HUES48 (cell line): Measurements from ENCODE around the gene DACH2.

Source experiments
- H3K27ac ChIP-seq: one replicate; pipeline ENCODE4 v1.7.0; 2013; ENCODE audit warnings: low read depth, low read length, inconsistent platforms
- H3K27me3 ChIP-seq: 2 replicates; pipeline ENCODE4 v1.6.1; 2013; ENCODE audit warnings: mild to moderate bottlenecking, low read length; ENCODE audit not compliant: control insufficient read depth, insufficient read depth
- H3K36me3 ChIP-seq: 2 replicates; pipeline ENCODE4 v1.6.1; 2013; ENCODE audit warnings: low read length; ENCODE audit not compliant: control insufficient read depth, insufficient read depth
- H3K4me1 ChIP-seq: 2 replicates; pipeline ENCODE4 v1.6.1; 2013; ENCODE audit warnings: mild to moderate bottlenecking, low read length; ENCODE audit not compliant: control insufficient read depth, insufficient read depth
- H3K4me3 ChIP-seq: 2 replicates; pipeline ENCODE4 v1.5.1; 2013; ENCODE audit warnings: mild to moderate bottlenecking, low read depth, low read length
- H3K9ac ChIP-seq: 2 replicates; pipeline ENCODE4 v1.6.1; 2013; ENCODE audit warnings: mild to moderate bottlenecking, low read depth, low read length, moderate library complexity
- H3K9me3 ChIP-seq: 2 replicates; pipeline ENCODE4 v1.6.1; 2013; ENCODE audit warnings: low read length; ENCODE audit not compliant: control insufficient read depth, insufficient read depth

DACH2 gene

DNA sequence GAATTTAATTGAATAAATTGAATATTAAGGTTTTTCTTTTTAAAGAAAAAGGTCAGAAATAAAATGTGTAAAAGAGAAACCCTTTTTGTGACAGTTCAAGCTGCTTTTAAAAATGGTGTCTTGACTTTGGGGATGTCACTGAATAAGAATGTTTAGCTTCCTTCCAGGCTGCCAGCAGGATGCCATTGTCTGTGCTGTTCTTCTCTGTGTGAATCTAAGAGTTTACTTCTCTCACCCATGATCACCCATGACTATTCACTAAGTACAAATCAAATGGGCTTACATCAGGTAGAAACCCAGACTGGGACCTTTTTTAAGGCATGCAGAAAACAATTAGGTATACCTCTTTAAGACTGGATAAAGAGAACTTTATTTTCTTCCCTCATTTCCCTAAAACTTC lies 115.3 kb downstream of the DACH2 start:
- peaks cover 24% of the 10 kb centered on the region for H3K4me1 ChIP-seq
- no peaks in the 10 kb centered on the region for H3K9me3 ChIP-seq

DNA sequence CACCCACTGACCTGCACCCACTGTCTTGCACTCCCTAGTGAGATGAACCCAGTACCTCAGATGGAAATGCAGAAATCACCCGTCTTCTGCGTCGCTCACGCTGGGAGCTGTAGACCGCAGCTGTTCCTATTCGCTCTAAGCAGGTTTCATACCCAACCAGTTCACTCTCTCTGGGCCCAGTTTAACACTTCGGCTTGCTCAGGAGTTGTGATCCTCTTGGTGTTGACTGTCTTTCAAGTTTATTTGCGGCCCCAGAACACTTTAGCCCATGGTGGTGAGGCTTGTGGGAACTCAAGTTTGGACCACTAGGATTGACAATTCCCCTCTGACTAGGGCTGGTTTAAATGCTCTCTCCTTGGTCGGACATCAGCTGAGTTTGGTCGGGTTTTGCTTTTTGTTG lies 147.0 kb downstream of the DACH2 start:
- H3K9me3 ChIP-seq = peaks cover 2% of the 10 kb centered on the region; the same call in 1 of the 2 replicates
- no peaks in the 10 kb centered on the region for H3K27me3 ChIP-seq
- H3K36me3 ChIP-seq = no peaks in the 10 kb centered on the region
- H3K4me3 ChIP-seq = no peak overlapping the region; the same call in 1 of the 2 replicates
- 0 out of 2 replicates have a peak overlapping the region, but pooled peaks have one; percentile 35 for H3K9ac ChIP-seq
- no peak overlapping the region for H3K27ac ChIP-seq
- H3K4me1 ChIP-seq = peaks cover 4% of the 10 kb centered on the region; the same call in 1 of the 2 replicates

More for the DNA sequence above, 115.3 kb downstream of the DACH2 start:
- Histone ChIP-seq H3K9ac (no peak overlapping the region), H3K36me3 (no peaks in the 10 kb centered on the region), H3K27ac (peak overlapping the region; percentile 73), H3K4me3 (no peak overlapping the region), H3K27me3 (no peaks in the 10 kb centered on the region)

DNA sequence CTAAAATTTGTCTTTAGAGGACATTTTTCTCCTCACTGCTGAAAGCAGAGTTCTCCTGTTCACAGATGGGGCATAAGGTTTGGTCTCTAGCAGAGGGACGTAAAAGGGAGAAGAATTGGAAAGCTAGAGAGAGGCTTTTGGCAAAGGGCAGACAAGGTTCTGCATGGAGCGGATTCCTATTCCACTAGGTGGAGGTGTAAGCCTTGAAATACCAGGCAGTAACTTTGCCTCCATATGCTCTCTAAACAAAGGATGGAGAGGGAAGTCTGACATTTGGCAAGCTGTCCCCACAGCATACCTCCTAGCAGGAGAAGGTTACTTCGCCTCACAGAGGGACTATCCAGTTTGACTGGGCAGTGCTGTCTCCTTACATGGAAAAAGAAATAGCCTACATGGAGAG lies 174.7 kb downstream of the DACH2 start:
- Histone ChIP-seq H3K36me3 (no peaks in the 10 kb centered on the region), H3K27ac (no peak overlapping the region), H3K9me3 (peaks cover 52% of the 10 kb centered on the region), H3K4me3 (no peak overlapping the region), H3K4me1 (no peaks in the 10 kb centered on the region), H3K9ac (no peak overlapping the region), H3K27me3 (no peaks in the 10 kb centered on the region)

DNA sequence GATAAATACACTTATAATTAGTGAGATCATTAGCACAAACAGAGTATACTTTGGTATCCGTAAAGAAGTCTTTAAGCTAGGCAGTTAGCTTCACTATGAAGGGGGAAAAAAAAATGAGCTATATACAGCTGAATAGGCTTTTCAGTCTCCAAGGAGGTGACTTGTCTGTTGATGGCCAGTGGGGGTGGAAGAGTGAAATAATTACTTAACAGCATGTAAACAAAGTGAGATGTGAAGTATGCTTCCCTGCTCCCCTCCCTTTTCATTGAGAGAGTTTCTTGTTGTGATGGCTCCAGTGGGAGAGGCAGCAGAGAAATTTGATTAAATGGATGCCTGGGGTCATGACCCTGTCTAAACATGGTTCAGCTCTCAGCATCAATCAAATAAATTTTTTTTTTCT lies 180.9 kb downstream of the DACH2 start:
- Histone ChIP-seq H3K9me3 (peaks cover 8% of the 10 kb centered on the region), H3K27me3 (no peaks in the 10 kb centered on the region), H3K4me1 (no peaks in the 10 kb centered on the region), H3K36me3 (no peaks in the 10 kb centered on the region), H3K4me3 (no peak overlapping the region), H3K9ac (no peak overlapping the region), H3K27ac (no peak overlapping the region)

DNA sequence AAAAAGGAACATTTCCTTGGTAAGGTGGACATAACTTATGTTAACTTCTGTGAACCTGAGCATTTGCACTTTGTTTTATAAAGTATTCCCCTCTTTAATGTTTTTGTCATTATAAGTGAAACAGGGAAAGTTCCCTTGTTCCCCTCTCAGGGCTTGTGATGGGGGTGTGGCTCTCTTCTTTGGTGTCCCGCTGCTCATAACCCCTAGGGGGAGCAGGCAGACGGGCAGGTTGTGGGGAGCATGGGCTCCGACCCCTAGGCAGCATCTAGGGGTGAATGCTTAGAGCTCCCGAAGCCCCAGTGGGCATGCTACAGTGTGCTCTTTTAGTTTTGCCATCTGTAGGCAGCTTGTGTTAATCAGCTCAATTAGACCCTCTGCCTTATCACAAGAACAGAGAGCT lies 200.4 kb downstream of the DACH2 start:
- H3K27me3 ChIP-seq = no peaks in the 10 kb centered on the region

DNA sequence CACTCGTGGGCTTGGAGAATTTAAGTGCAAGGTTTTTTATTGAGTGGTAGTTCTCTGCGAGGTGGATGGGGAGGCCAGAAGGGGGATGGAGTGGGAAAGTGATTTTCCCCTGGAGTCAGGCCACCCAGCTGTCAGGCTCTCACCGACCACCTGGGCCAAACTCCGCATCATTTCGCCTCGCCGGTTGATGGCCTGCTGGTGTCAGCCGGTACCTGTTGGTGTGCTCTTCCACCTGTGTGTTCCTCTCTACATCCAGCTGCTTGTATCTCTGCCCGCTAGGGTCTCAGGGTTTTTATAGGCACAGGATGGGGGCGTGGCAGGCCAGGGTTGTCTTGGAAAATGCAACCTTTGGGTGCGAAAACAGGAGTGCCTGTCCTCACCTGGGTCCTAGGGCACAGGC lies 200.9 kb downstream of the DACH2 start:
- Histone ChIP-seq H3K9me3 (no peaks in the 10 kb centered on the region), H3K27me3 (no peaks in the 10 kb centered on the region), H3K9ac (no peak overlapping the region)

More for the DNA sequence above, 200.4 kb downstream of the DACH2 start:
- H3K4me1 ChIP-seq = no peaks in the 10 kb centered on the region
- H3K27ac ChIP-seq = no peak overlapping the region
- H3K9me3 ChIP-seq = no peaks in the 10 kb centered on the region
- no peak overlapping the region for H3K9ac ChIP-seq
- H3K36me3 ChIP-seq = no peaks in the 10 kb centered on the region
- no peak overlapping the region for H3K4me3 ChIP-seq

DNA sequence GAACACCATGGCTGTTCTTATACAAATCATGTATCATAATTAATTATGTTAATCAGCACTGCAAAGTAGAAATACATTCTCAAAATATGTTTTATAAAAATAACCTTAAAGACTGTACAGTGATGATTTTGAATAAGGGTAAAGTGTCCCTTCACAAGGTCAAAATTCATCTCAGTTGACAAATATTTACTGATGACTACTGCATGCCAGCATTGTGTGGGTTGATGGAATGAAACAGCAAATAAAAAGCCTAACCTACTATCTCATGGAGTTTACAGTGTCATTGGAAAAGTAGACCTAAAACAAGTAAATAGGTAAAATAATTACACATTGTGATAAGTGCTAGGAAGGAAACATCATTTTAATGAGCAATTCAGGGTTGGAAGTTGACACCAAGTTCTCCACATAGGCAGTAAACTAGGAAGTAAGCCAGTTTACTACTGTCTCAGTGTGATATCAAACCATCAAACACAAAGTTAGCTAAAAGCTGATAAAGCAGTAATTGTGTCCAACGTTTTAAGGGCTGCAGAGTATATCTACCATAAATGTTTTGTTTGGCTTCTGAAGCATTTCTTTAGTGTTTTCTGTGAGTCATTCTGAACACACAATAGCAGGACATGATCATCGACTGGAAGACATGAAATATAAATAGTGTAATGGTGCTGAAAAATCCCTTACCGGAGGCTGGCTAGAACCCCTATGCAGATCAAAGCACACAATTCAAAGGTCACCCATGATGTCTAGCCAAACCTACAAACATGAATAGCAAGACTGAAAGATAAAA lies 221.8 kb downstream of the DACH2 start:
- no peaks in the 10 kb centered on the region for H3K36me3 ChIP-seq
- no peaks in the 10 kb centered on the region for H3K9me3 ChIP-seq
- no peaks in the 10 kb centered on the region for H3K4me1 ChIP-seq
- H3K27me3 ChIP-seq = no peaks in the 10 kb centered on the region; the same call in 1 of the 2 replicates
- no peak overlapping the region for H3K4me3 ChIP-seq
- H3K9ac ChIP-seq = no peak overlapping the region
- H3K27ac ChIP-seq = no peak overlapping the region

More for the DNA sequence above, 200.9 kb downstream of the DACH2 start:
- Histone ChIP-seq H3K4me1 (no peaks in the 10 kb centered on the region), H3K27ac (no peak overlapping the region), H3K36me3 (no peaks in the 10 kb centered on the region), H3K4me3 (no peak overlapping the region)

DNA sequence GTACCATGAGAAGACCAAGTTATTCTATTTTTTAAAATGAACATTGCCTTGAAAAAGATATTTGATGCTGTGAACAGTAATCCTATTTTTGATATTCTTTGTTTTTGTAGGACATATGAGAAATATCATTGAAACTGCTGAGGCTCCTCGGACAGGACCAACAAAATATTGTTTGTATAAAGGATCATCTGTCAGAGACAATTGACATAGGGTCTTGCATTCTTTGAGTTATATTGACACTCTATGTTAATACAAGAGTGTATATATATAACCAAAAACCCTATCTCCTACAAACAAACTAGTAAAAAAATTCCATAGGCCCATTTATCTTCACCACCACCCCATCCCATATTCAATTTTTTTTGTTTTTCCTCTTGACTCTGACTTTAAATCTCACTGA lies 222.7 kb downstream of the DACH2 start:
- no peak overlapping the region for H3K4me3 ChIP-seq
- H3K27me3 ChIP-seq = no peaks in the 10 kb centered on the region; the same call in 1 of the 2 replicates
- no peaks in the 10 kb centered on the region for H3K9me3 ChIP-seq
- H3K4me1 ChIP-seq = no peaks in the 10 kb centered on the region
- no peaks in the 10 kb centered on the region for H3K36me3 ChIP-seq
- no peak overlapping the region for H3K27ac ChIP-seq
- no peak overlapping the region for H3K9ac ChIP-seq

DNA sequence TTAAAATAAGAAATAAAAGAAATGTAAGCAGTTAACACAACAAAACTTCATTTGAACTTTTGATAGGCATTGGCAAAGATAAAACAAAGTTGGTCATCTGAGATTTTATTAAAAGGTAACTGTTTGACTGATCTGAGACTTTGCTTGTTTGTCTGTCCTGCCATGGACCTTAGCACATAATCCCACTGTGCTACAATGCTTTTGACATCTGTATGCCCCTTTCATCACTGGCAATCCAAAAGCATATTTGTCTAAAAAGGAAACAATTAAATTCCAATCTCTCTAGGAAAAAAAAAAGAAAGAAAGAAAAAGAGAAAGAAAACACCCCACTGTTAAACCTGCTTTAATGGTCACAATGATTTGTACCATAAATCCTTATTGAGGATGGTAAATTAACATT lies 231.0 kb downstream of the DACH2 start:
- no peak overlapping the region for H3K9ac ChIP-seq
- no peak overlapping the region for H3K4me3 ChIP-seq
- H3K27ac ChIP-seq = no peak overlapping the region
- H3K27me3 ChIP-seq = no peaks in the 10 kb centered on the region
- 0 out of 2 replicates have a peak, but pooled peaks cover 3% of the 10 kb centered on the region for H3K4me1 ChIP-seq
- H3K36me3 ChIP-seq = no peaks in the 10 kb centered on the region
- H3K9me3 ChIP-seq = no peaks in the 10 kb centered on the region

DNA sequence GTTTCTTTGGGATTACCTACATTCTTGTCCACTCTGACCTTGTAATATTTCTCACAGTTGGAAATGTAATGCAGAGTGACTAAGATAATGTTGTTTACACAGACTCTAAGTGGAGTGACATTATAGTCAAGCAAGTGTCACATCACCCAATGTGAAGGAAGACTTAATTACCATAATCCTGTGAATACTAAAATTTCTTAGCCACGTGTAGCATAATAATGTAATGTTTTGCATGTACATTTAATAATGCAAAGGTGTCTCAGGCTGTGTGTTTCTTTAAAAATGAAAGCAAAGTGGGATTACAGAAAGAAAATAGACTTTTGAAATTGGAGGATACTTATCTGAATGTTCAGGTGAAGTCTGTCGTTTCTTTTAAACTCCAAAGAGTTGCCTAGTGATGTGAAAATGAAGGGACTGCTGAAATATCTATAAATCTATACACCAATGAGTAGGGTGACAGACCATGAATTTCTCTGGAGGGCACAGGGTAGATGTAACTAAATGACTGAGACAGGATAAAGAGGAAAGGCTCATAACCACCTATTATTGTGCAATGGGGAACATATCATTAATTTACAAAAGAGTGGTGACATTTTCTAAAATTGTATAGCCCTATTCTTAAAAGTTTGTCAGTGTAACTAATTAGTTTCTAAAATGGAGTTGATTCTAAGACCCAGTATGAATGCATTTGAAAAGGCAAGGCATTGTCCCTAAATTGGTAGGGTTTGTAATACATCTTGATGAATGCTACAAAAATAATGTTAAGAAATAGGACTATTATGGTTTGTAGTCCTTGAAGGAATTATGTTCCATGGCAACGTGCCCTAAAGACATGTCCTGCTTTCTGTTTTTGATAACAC lies 235.7 kb downstream of the DACH2 start:
- Histone ChIP-seq H3K4me1 (0 out of 2 replicates have a peak, but pooled peaks cover 9% of the 10 kb centered on the region), H3K36me3 (no peaks in the 10 kb centered on the region), H3K27me3 (no peaks in the 10 kb centered on the region), H3K9ac (no peak overlapping the region), H3K4me3 (no peak overlapping the region), H3K9me3 (no peaks in the 10 kb centered on the region), H3K27ac (no peak overlapping the region)

DNA sequence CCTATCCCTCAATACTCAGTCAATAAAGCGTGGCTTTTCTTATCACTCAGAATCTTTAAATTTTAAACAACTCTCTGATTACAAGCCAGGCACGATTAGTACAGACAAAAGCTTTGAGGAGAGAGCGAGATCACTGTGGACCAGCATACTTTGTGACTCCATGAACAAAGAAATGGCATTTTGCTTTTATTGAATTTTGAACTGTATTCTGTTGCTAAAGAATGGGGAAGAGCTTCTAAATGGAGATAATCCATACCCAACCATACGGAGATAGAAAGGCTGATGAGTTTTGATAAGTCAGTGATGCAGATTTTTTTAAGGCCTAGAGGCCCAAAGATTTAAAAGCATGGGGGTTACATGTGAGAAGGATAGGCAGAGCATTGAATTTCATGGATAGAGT lies 259.1 kb downstream of the DACH2 start:
- H3K27me3 ChIP-seq = no peaks in the 10 kb centered on the region; the same call in 1 of the 2 replicates
- H3K4me1 ChIP-seq = no peaks in the 10 kb centered on the region
- H3K36me3 ChIP-seq = no peaks in the 10 kb centered on the region
- H3K4me3 ChIP-seq = no peak overlapping the region
- no peaks in the 10 kb centered on the region; the same call in 1 of the 2 replicates for H3K9me3 ChIP-seq
- no peak overlapping the region for H3K9ac ChIP-seq
- no peak overlapping the region for H3K27ac ChIP-seq
